NCI-H1436 (cell line): ENCODE measurements around the gene FGD5.
"Not testable (repeated sequence)": the region's sequence is repeated elsewhere in the genome, so short reads cannot be mapped to it uniquely, and the experiment has no call there.

Experiments used
- DNase-seq: peaks from one replicate; lab custom pipeline; 2025; lab: John Stamatoyannopoulos, UW

FGD5 gene

GRCh38 chr3:14903501-14903900 lies 84.7 kb downstream of the FGD5 start:
- DNase-seq = not testable (repeated sequence)

GRCh38 chr3:14905055-14905657 lies 86.4 kb downstream of the FGD5 start:
- DNase-seq = no peak

- DNase-seq = no peak
These were observed 87.7 kb downstream of the FGD5 start for GRCh38 chr3:14906355-14906971.

GRCh38 chr3:14907043-14907966 lies 88.5 kb downstream of the FGD5 start:
- DNase-seq = no peak

GRCh38 chr3:14909250-14909649 lies 90.5 kb downstream of the FGD5 start:
- no peak for DNase-seq

GRCh38 chr3:14911651-14912050 lies 92.9 kb downstream of the FGD5 start:
- DNase-seq = no peak

- DNase-seq = no peak
These were observed 94.5 kb downstream of the FGD5 start for GRCh38 chr3:14913071-14913925.

GRCh38 chr3:14913926-14914778 lies 95.4 kb downstream of the FGD5 start:
- DNase-seq = no peak

GRCh38 chr3:14914779-14915117 lies 96.0 kb downstream of the FGD5 start:
- no peak for DNase-seq

GRCh38 chr3:14915636-14916222 lies 97.0 kb downstream of the FGD5 start:
- DNase-seq = no peak

GRCh38 chr3:14918356-14918860 lies 99.6 kb downstream of the FGD5 start:
- DNase-seq = no peak

GRCh38 chr3:14920536-14920935 lies 101.8 kb downstream of the FGD5 start:
- DNase-seq = no peak

GRCh38 chr3:14921034-14921616 lies 102.4 kb downstream of the FGD5 start:
- DNase-seq = peak; percentile 66

GRCh38 chr3:14921811-14922705 lies 103.3 kb downstream of the FGD5 start:
- DNase-seq = no peak

- no peak for DNase-seq
These were observed 104.1 kb downstream of the FGD5 start for GRCh38 chr3:14922863-14923262.

- DNase-seq = no peak
These were observed 104.7 kb downstream of the FGD5 start for GRCh38 chr3:14923476-14923875.

- DNase-seq = peak; percentile 7
These were observed 107.2 kb downstream of the FGD5 start for GRCh38 chr3:14925729-14926591.

GRCh38 chr3:14926592-14926991 lies 107.8 kb downstream of the FGD5 start:
- no peak for DNase-seq
